Measurements from ENCODE around the gene TBX4. TPM values are rescaled to one million over a fixed set of nuclear protein-coding genes. Genes with fewer than 3 reads are reported as not detected.

TBX4 gene
- total and polyA plus RNA-seq, 2 donors from 2014 or later, result not detected

DNA sequence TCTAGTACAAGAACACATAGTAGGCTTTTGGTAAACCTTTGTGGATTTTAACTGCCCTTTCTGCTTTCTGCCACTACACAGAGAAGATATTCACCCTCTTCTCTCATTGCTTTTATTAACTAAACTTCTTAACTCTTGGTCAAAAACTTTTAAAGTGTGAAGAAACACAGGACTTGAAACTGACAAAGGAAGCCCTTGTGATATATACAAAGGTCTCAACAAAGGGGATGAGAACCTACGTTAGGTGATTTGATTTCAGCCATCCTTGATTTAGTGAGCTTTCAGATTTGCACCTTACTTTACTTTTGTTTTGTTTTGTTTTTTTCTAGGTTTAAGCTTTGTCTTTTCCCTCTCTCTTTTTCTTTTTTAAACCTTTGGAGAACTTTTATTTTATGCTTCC is 66.9 kb downstream of the TBX4 start:
- H3K36me3 ChIP-seq (ENCODE audit: control insufficient read depth in 2 of 3, insufficient read depth in 3 of 3, low read length in 3 of 3), result no peaks in the 10 kb centered on the region
- no peaks in the 10 kb centered on the region for H3K9me3 ChIP-seq (ENCODE audit: control insufficient read depth in 2 of 3, insufficient read depth in 1 of 3, low read length in 3 of 3)
- TF ChIP-seq CTCF (IDR thresholded peaks at IDR 0.05; ENCODE audit: borderline replicate concordance, extremely low read depth, insufficient read depth), result no peak
- FAIRE-seq (no peak), DNase-seq (no peak)
- H3K4me1 ChIP-seq (ENCODE audit: control insufficient read depth in 2 of 3, insufficient read depth in 2 of 3, low read depth in 1 of 3, low read length in 3 of 3), result no peaks in the 10 kb centered on the region
- no peak overlapping the region for H3K4me3 ChIP-seq (ENCODE audit: low read length in 3 of 3)
- H3K27me3 ChIP-seq (ENCODE audit: control insufficient read depth, insufficient read depth, low read length), result no peaks in the 10 kb centered on the region
- H3K9ac ChIP-seq (ENCODE audit: low read length in 3 of 3), result no peak overlapping the region
- H3K27ac ChIP-seq (ENCODE audit: low read depth in 2 of 2, low read length in 2 of 2), result no peak overlapping the region
- intact Hi-C loops (cut with DNase I), result no loop called here

DNA sequence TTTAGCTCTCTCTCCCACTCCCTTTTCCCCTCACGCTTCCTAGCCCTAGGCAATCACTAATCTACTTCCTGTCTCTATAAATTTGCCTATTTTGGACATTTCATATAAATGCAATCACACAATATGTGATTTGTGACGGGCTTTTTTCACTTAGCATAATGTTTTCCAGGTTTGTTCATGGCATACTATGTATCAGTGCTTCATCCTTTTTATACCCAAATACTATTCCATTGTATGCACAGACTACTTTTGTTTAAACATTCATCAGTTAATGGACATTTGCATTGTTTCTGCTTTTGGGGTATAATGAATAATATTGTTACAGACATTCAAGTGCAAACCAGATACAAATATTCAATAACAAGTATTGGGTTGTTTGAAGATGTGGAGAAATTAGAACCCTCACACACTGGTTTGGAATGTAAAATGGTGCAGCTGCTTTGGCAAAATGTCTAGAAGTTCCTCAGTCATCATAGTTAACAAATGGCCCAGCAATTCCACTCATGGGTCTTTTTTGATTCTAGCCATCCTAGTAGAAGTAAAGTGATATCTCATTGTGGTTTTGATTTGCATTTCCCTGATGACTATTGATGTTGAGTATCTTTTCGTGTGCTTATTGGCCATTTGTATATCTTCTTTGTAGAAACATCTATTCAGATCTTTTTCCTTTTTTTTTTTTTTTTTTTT is 67.7 kb downstream of the TBX4 start:
- intact Hi-C loops (cut with DNase I), result no loop called here
- Histone ChIP-seq H3K4me3 (ENCODE audit: low read length in 3 of 3) (no peak overlapping the region), H3K27me3 (ENCODE audit: control insufficient read depth, insufficient read depth, low read length) (no peaks in the 10 kb centered on the region), H3K9ac (ENCODE audit: low read length in 3 of 3) (no peak overlapping the region), H3K27ac (ENCODE audit: low read depth in 2 of 2, low read length in 2 of 2) (no peak overlapping the region), H3K9me3 (ENCODE audit: control insufficient read depth in 2 of 3, insufficient read depth in 1 of 3, low read length in 3 of 3) (no peaks in the 10 kb centered on the region), H3K36me3 (ENCODE audit: control insufficient read depth in 2 of 3, insufficient read depth in 3 of 3, low read length in 3 of 3) (no peaks in the 10 kb centered on the region), H3K4me1 (ENCODE audit: control insufficient read depth in 2 of 3, insufficient read depth in 2 of 3, low read depth in 1 of 3, low read length in 3 of 3) (no peaks in the 10 kb centered on the region)
- TF ChIP-seq CTCF (IDR thresholded peaks at IDR 0.05; ENCODE audit: borderline replicate concordance, extremely low read depth, insufficient read depth), result no peak
- FAIRE-seq (no peak), DNase-seq (no peak)

GRCh38 chr17:61520897-61521296 is 68.7 kb downstream of the TBX4 start:
- H3K9me3 ChIP-seq (ENCODE audit: control insufficient read depth in 2 of 3, insufficient read depth in 1 of 3, low read length in 3 of 3), result no peaks in the 10 kb centered on the region
- intact Hi-C loops (cut with DNase I), result no loop called here
- TF ChIP-seq CTCF (IDR thresholded peaks at IDR 0.05; ENCODE audit: borderline replicate concordance, extremely low read depth, insufficient read depth), result no peak
- H3K4me1 ChIP-seq (ENCODE audit: control insufficient read depth in 2 of 3, insufficient read depth in 2 of 3, low read depth in 1 of 3, low read length in 3 of 3), result no peaks in the 10 kb centered on the region
- no peaks in the 10 kb centered on the region for H3K36me3 ChIP-seq (ENCODE audit: control insufficient read depth in 2 of 3, insufficient read depth in 3 of 3, low read length in 3 of 3)
- H3K27me3 ChIP-seq (ENCODE audit: control insufficient read depth, insufficient read depth, low read length), result no peaks in the 10 kb centered on the region
- FAIRE-seq, result no peak
- no peak overlapping the region for H3K27ac ChIP-seq (ENCODE audit: low read depth in 2 of 2, low read length in 2 of 2)
- no peak for DNase-seq
- H3K9ac ChIP-seq (ENCODE audit: low read length in 3 of 3), result no peak overlapping the region
- no peak overlapping the region for H3K4me3 ChIP-seq (ENCODE audit: low read length in 3 of 3)

DNA sequence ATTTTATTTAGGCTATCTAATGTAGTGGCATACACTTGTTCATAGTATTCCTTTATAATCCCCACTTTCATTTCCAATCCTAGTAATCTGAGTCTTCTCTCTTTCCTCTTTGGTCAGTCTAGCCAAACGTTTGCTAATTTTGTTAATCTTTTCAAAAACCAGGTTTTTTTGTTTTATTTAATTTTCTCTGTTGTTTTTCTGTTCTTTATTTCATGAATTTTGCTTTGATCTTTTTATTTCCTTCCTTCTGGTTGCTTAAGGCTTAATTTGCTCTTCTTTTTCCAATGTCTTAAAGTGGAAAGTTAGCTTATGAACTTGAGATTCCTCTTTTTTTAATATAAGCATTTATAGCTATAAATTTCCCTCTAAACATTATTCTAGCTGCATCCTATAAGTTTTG is 69.9 kb downstream of the TBX4 start:
- H3K9ac ChIP-seq (ENCODE audit: low read length in 3 of 3), result no peak overlapping the region
- intact Hi-C loops (cut with DNase I), result no loop called here
- no peaks in the 10 kb centered on the region for H3K4me1 ChIP-seq (ENCODE audit: control insufficient read depth in 2 of 3, insufficient read depth in 2 of 3, low read depth in 1 of 3, low read length in 3 of 3)
- no peak for TF ChIP-seq CTCF (IDR thresholded peaks at IDR 0.05; ENCODE audit: borderline replicate concordance, extremely low read depth, insufficient read depth)
- no peaks in the 10 kb centered on the region for H3K36me3 ChIP-seq (ENCODE audit: control insufficient read depth in 2 of 3, insufficient read depth in 3 of 3, low read length in 3 of 3)
- H3K27ac ChIP-seq (ENCODE audit: low read depth in 2 of 2, low read length in 2 of 2), result no peak overlapping the region
- DNase-seq, result no peak
- H3K9me3 ChIP-seq (ENCODE audit: control insufficient read depth in 2 of 3, insufficient read depth in 1 of 3, low read length in 3 of 3), result no peaks in the 10 kb centered on the region
- no peaks in the 10 kb centered on the region for H3K27me3 ChIP-seq (ENCODE audit: control insufficient read depth, insufficient read depth, low read length)
- H3K4me3 ChIP-seq (ENCODE audit: low read length in 3 of 3), result no peak overlapping the region
- no peak for FAIRE-seq
